Measurements from ENCODE around the gene KCNH1.

Gene KCNH1

DNA sequence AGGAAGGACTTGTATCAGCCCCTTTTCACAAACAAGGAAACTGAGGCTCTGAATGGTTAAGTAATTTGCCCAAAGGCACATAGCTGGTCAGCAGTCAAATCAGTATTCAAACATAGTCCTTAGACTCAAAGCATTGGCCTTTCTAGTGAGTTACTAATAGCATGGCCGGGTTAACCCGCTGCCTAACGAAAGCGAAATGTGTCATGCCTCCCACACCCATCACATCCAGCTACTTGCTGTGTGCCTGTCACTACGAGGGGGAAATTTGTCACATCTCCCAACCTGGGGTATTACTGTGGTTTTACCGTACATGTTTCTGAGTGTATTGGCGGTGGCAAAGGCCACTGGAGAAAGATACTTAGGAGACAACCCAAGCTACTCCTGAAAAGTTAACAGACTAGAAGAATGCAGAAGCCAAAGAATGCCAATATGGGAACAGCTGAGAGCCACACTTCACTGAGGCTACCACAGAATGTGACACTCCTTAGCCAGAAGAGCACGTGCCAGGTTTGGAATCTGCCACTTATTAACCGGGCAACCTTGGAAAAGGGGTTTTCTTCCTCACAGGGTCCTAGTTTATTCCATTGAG lies 363.5 kb downstream of the KCNH1 start:
- no peak overlapping the region for H4K91ac ChIP-seq (ENCODE audit: low read depth, low read length, poor library complexity)
- H3K9me3 ChIP-seq (replicated peaks in 1 of 2; ENCODE audit: control insufficient read depth in 2 of 2, insufficient read depth in 1 of 2, low read depth in 1 of 2, low read length in 2 of 2) = no peaks in the 10 kb centered on the region
- H2AFZ ChIP-seq (ENCODE audit: low read length) = no peak overlapping the region
- H3K27ac ChIP-seq (replicated peaks; ENCODE audit: low read length) = no peak overlapping the region
- no peak for DNase-seq (ENCODE audit: low spot score)
- WGBS, 2 donors (ENCODE audit: extremely low coverage in 2 of 2, insufficient read length in 2 of 2, insufficient replicate concordance in 1 of 2) = no CpG with 5 or more reads among the region's 9 CpGs
- H3K23ac ChIP-seq (ENCODE audit: low read depth, low read length, poor library complexity) = no peak overlapping the region
- H3K36me3 ChIP-seq (replicated peaks in 1 of 2; ENCODE audit: control insufficient read depth in 2 of 2, insufficient read depth in 2 of 2, low read length in 2 of 2) = no peaks in the 10 kb centered on the region
- no peak overlapping the region for H2BK12ac ChIP-seq (ENCODE audit: low read length)
- H3K79me1 ChIP-seq (ENCODE audit: low read depth, low read length) = no peaks in the 10 kb centered on the region
- no peak overlapping the region for H3K14ac ChIP-seq (ENCODE audit: low read length)
- peaks cover 5 to 12% of the 10 kb centered on the region in 2 donors for H3K4me1 ChIP-seq (ENCODE audit: control insufficient read depth in 2 of 2, insufficient read depth in 1 of 2, low read depth in 1 of 2, low read length in 2 of 2)
- H3K27me3 ChIP-seq (ENCODE audit: control insufficient read depth in 3 of 3, insufficient read depth in 3 of 3, low read depth in 1 of 3, low read length in 3 of 3) = no peaks in the 10 kb centered on the region
- H3K4ac ChIP-seq (ENCODE audit: low read length) = no peak overlapping the region
- H2AK5ac ChIP-seq (ENCODE audit: low read depth, low read length) = no peak overlapping the region
- H3K18ac ChIP-seq (ENCODE audit: low read length) = no peak overlapping the region
- H3K4me2 ChIP-seq (ENCODE audit: insufficient read depth, low read length, poor library complexity, severe bottlenecking) = no peak overlapping the region
- H2BK15ac ChIP-seq (ENCODE audit: low read length) = no peak overlapping the region
- H3K4me3 ChIP-seq (ENCODE audit: low read length in 2 of 2) = no peak overlapping the region
- no peak overlapping the region for H4K8ac ChIP-seq (ENCODE audit: low read depth, low read length)
- no peak overlapping the region for H2BK5ac ChIP-seq (ENCODE audit: low read length)
- H2BK120ac ChIP-seq (ENCODE audit: low read depth, low read length) = no peak overlapping the region
- no peak overlapping the region for H3K9ac ChIP-seq (ENCODE audit: low read depth, low read length, poor library complexity)

DNA sequence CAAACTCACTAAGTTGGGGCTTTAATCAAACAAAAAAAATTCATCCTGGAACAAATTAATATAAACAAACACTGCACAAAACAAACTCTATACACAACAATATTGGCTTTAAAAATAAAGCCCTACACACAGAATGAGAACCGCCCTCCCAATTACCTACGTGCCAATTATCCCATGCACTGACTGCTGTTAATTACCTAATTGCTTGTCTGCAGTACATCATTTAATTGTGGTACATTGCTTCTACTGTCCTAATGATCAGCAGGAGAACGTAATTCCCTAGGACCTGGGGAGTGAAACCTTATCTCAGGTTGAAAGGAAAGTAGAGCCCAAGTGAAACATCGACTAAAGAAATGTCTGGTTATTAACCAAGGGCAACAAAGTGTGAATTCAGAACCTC lies 364.5 kb downstream of the KCNH1 start:
- Histone ChIP-seq H3K27ac (replicated peaks; ENCODE audit: low read length) (no peak overlapping the region), H4K8ac (ENCODE audit: low read depth, low read length) (no peak overlapping the region), H3K36me3 (replicated peaks in 1 of 2; ENCODE audit: control insufficient read depth in 2 of 2, insufficient read depth in 2 of 2, low read length in 2 of 2) (no peaks in the 10 kb centered on the region), H3K14ac (ENCODE audit: low read length) (no peak overlapping the region), H3K27me3 (ENCODE audit: control insufficient read depth in 3 of 3, insufficient read depth in 3 of 3, low read depth in 1 of 3, low read length in 3 of 3) (no peaks in the 10 kb centered on the region), H2BK15ac (ENCODE audit: low read length) (no peak overlapping the region), H3K79me1 (ENCODE audit: low read depth, low read length) (no peaks in the 10 kb centered on the region), H3K23ac (ENCODE audit: low read depth, low read length, poor library complexity) (no peak overlapping the region), H2BK5ac (ENCODE audit: low read length) (no peak overlapping the region), H3K4me3 (ENCODE audit: low read length in 2 of 2) (no peak overlapping the region), H3K4ac (ENCODE audit: low read length) (no peak overlapping the region), H3K18ac (ENCODE audit: low read length) (no peak overlapping the region), H2AFZ (ENCODE audit: low read length) (no peak overlapping the region), H3K9ac (ENCODE audit: low read depth, low read length, poor library complexity) (no peak overlapping the region), H4K91ac (ENCODE audit: low read depth, low read length, poor library complexity) (no peak overlapping the region), H2BK120ac (ENCODE audit: low read depth, low read length) (no peak overlapping the region), H3K9me3 (replicated peaks in 1 of 2; ENCODE audit: control insufficient read depth in 2 of 2, insufficient read depth in 1 of 2, low read depth in 1 of 2, low read length in 2 of 2) (no peaks in the 10 kb centered on the region), H3K4me2 (ENCODE audit: insufficient read depth, low read length, poor library complexity, severe bottlenecking) (no peak overlapping the region), H3K4me1 (ENCODE audit: control insufficient read depth in 2 of 2, insufficient read depth in 1 of 2, low read depth in 1 of 2, low read length in 2 of 2) (peaks cover 5 to 12% of the 10 kb centered on the region in 2 donors), H2BK12ac (ENCODE audit: low read length) (no peak overlapping the region), H2AK5ac (ENCODE audit: low read depth, low read length) (no peak overlapping the region)
- no CpG with 5 or more reads among the region's 4 CpGs for WGBS, 2 donors (ENCODE audit: extremely low coverage in 2 of 2, insufficient read length in 2 of 2, insufficient replicate concordance in 1 of 2)
- no peak for DNase-seq (ENCODE audit: low spot score)

DNA sequence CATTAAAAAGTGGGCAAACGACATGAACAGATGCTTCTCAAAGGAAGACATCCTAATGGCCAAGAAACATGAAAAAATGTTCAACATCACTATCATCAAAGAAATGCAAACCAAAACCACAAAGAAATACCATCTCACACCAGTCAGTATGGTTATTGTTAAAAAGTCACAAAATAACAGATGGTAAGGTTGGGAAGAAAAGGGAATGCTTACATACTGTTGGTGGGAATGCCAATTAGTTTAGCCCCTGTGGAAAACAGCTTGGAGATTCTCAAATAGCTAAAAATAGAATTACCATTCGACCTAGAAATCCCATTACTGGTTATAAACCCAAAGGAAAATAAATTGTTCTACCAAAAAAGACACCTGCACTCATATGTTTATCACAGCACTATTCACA lies 369.4 kb downstream of the KCNH1 start:
- H3K23ac ChIP-seq (ENCODE audit: low read depth, low read length, poor library complexity) = no peak overlapping the region
- no peak overlapping the region for H2AK5ac ChIP-seq (ENCODE audit: low read depth, low read length)
- WGBS, 2 donors (ENCODE audit: extremely low coverage in 2 of 2, insufficient read length in 2 of 2, insufficient replicate concordance in 1 of 2) = no CpG with 5 or more reads among the region's 2 CpGs
- no peak overlapping the region for H4K8ac ChIP-seq (ENCODE audit: low read depth, low read length)
- peaks cover 0 to 1% of the 10 kb centered on the region in 2 donors for H3K4me1 ChIP-seq (ENCODE audit: control insufficient read depth in 2 of 2, insufficient read depth in 1 of 2, low read depth in 1 of 2, low read length in 2 of 2)
- no peak overlapping the region for H3K14ac ChIP-seq (ENCODE audit: low read length)
- H3K9me3 ChIP-seq (replicated peaks in 1 of 2; ENCODE audit: control insufficient read depth in 2 of 2, insufficient read depth in 1 of 2, low read depth in 1 of 2, low read length in 2 of 2) = peaks cover 0 to 7% of the 10 kb centered on the region in 2 donors
- no peak overlapping the region for H4K91ac ChIP-seq (ENCODE audit: low read depth, low read length, poor library complexity)
- H2BK12ac ChIP-seq (ENCODE audit: low read length) = no peak overlapping the region
- H3K4me2 ChIP-seq (ENCODE audit: insufficient read depth, low read length, poor library complexity, severe bottlenecking) = no peak overlapping the region
- no peak overlapping the region for H2BK5ac ChIP-seq (ENCODE audit: low read length)
- H3K18ac ChIP-seq (ENCODE audit: low read length) = no peak overlapping the region
- H3K36me3 ChIP-seq (replicated peaks in 1 of 2; ENCODE audit: control insufficient read depth in 2 of 2, insufficient read depth in 2 of 2, low read length in 2 of 2) = no peaks in the 10 kb centered on the region
- H2BK120ac ChIP-seq (ENCODE audit: low read depth, low read length) = no peak overlapping the region
- H3K4ac ChIP-seq (ENCODE audit: low read length) = no peak overlapping the region
- H3K9ac ChIP-seq (ENCODE audit: low read depth, low read length, poor library complexity) = no peak overlapping the region
- no peaks in the 10 kb centered on the region for H3K79me1 ChIP-seq (ENCODE audit: low read depth, low read length)
- H3K27ac ChIP-seq (replicated peaks; ENCODE audit: low read length) = no peak overlapping the region
- no peak overlapping the region for H2AFZ ChIP-seq (ENCODE audit: low read length)
- no peak overlapping the region for H2BK15ac ChIP-seq (ENCODE audit: low read length)
- H3K27me3 ChIP-seq (ENCODE audit: control insufficient read depth in 3 of 3, insufficient read depth in 3 of 3, low read depth in 1 of 3, low read length in 3 of 3) = no peaks in the 10 kb centered on the region
- DNase-seq (ENCODE audit: low spot score) = no peak
- H3K4me3 ChIP-seq (ENCODE audit: low read length in 2 of 2) = no peak overlapping the region

DNA sequence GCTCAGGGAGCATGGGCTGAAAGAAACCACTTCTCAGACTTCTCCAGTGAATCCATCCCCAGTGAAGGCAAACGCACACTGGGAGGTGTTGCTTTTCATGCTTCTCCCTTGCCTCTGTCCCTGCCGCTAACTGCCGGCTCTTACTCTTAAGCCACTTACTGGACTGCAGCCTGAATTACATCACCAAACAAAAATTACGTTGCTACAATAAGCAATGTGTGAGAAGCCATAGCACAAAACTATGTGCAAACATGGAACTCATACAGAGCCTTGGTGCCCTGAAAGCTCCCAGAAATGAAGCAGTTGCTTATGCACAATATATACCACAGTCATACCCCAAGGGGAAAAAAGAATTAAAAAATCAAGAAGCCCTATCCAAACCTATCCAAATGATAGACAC lies 375.2 kb downstream of the KCNH1 start:
- no peak overlapping the region for H3K4me2 ChIP-seq (ENCODE audit: insufficient read depth, low read length, poor library complexity, severe bottlenecking)

More for the DNA sequence above, 375.2 kb downstream of the KCNH1 start:
- no CpG with 5 or more reads among the region's 4 CpGs for WGBS, 2 donors (ENCODE audit: extremely low coverage in 2 of 2, insufficient read length in 2 of 2, insufficient replicate concordance in 1 of 2)
- Histone ChIP-seq H3K79me1 (ENCODE audit: low read depth, low read length) (no peaks in the 10 kb centered on the region), H2BK15ac (ENCODE audit: low read length) (no peak overlapping the region), H3K4ac (ENCODE audit: low read length) (no peak overlapping the region), H2BK120ac (ENCODE audit: low read depth, low read length) (no peak overlapping the region), H3K4me1 (ENCODE audit: control insufficient read depth in 2 of 2, insufficient read depth in 1 of 2, low read depth in 1 of 2, low read length in 2 of 2) (peaks cover 11 to 20% of the 10 kb centered on the region in 2 donors), H3K27me3 (ENCODE audit: control insufficient read depth in 3 of 3, insufficient read depth in 3 of 3, low read depth in 1 of 3, low read length in 3 of 3) (no peaks in the 10 kb centered on the region), H3K27ac (replicated peaks; ENCODE audit: low read length) (no peak overlapping the region), H3K9ac (ENCODE audit: low read depth, low read length, poor library complexity) (no peak overlapping the region), H3K9me3 (replicated peaks in 1 of 2; ENCODE audit: control insufficient read depth in 2 of 2, insufficient read depth in 1 of 2, low read depth in 1 of 2, low read length in 2 of 2) (peaks cover 0 to 7% of the 10 kb centered on the region in 2 donors), H2AK5ac (ENCODE audit: low read depth, low read length) (no peak overlapping the region), H4K8ac (ENCODE audit: low read depth, low read length) (no peak overlapping the region), H3K4me3 (ENCODE audit: low read length in 2 of 2) (no peak overlapping the region), H3K36me3 (replicated peaks in 1 of 2; ENCODE audit: control insufficient read depth in 2 of 2, insufficient read depth in 2 of 2, low read length in 2 of 2) (no peaks in the 10 kb centered on the region), H3K23ac (ENCODE audit: low read depth, low read length, poor library complexity) (no peak overlapping the region), H2BK12ac (ENCODE audit: low read length) (no peak overlapping the region), H2AFZ (ENCODE audit: low read length) (no peak overlapping the region), H3K18ac (ENCODE audit: low read length) (no peak overlapping the region), H2BK5ac (ENCODE audit: low read length) (peak overlapping the region; percentile 63), H4K91ac (ENCODE audit: low read depth, low read length, poor library complexity) (no peak overlapping the region), H3K14ac (ENCODE audit: low read length) (no peak overlapping the region)
- no peak for DNase-seq (ENCODE audit: low spot score)

Data from neuronal stem cell (in vitro differentiated cells).